Measurements from ENCODE around the gene PUM1.

PUM1 gene

DNA sequence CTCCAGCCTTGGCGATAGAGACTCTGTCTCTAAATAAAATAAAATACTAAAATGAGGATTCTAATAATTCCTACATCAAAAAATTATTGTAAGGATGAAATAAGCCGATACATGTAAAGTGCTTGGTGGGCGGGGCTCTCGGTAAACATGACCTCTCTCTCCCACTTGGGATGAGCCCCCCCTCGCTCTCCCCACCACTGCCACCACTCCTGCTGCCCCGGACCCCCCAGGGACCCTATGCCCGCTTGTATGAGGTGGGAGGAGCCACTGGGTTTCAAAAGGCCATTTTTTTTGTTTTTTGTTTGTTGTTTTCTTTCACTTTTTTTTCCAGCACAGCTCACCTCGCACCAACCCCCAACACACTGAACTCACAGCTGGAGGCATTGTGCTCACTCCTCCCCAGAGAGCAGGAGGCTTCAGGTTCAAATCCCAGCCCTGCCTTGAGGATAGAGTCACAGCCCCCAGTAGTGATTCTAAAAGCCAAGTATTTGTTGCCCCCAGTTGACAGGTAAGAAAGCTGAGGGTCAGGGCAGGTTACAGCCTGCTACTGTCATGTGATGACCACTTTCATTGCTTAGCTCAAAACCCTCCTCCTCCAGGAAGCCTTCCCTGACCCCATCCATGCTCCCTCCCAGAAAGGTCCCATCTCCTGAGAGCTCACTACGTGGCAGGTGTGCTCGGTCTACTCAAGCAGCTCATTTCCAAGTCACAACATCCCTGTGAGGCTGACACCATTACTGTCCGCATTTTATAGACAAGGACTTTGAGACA is 161.1 kb downstream of the PUM1 start:
- no peak for DNase-seq

DNA sequence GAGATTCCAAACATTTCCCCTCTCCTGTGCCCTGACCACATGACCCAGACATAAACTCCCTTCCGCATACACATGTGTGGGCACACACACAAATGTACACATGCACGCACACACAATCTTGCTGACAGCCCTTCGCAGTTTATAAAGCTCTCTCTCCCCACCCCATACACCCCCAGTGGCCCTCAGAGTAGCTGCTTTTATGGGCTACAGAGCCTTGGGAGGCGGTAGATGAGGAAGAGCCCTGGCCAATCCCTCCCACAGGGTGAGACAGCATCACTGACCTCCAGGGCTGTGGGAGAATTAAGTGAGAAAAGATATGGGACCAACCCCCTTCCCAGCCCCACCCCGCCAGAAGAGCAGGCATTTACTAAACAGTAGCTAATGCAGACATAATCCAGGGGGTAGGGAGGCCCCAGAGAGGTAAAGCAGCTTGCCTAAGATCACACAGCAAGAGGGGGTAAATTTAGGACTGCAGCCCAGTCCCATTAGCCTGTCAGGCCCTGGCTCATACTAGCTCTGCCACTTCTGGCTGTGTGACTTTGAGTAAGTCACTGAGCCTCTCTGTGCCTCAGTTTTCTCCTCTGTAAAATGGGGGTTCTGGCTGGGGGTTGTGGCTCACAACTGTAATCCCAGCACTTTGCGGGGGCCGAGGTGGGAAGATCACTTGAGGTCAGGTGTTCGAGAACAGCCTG is 162.0 kb downstream of the PUM1 start:
- DNase-seq = peak; percentile 37

GRCh38 chr1:30902593-30903290 is 162.8 kb downstream of the PUM1 start:
- DNase-seq = no peak

- no peak for DNase-seq
Measured at GRCh38 chr1:30901798-30902581, 163.5 kb downstream of the PUM1 start.

- DNase-seq = no peak
Measured at GRCh38 chr1:30900931-30901560, 164.5 kb downstream of the PUM1 start.

- DNase-seq = no peak
Measured at GRCh38 chr1:30900486-30900885, 165.0 kb downstream of the PUM1 start.

DNA sequence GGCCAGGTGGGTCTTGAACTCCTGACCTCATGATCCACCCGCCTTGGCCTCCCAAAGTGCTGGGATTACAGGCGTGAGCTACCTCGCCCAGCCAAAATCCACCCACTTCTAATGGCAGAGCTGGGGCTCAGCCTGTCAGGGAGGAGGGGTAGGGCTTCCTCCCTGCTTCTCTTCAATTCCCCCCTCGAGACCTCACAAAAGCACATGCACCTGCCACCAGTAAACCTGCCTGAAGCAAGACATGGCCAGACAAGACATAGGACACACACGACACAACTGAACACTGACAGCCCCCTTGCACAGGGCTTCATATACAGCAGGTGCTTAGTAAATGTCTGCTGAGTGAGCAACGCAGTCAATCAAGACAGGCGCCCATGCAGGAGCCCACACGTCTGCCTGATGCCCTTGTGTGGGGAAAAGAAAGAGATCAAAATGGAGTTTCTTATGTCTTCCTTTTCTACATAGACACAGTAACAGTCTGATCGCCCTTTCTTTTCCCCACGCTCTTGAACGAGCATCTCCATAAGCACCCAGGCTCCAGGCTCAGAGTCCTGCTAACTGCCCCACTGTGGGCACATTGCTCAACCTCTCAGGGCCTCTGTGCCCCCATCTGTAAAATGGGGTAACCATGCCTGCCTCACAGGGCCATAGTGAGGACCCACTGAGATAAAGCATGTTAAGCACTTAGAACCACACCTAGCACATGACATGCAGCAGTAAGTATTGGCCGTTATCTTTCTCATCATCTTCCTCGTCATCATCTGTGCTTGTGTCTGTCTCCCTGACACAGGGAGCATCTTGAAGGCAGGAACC is 165.7 kb downstream of the PUM1 start:
- DNase-seq = no peak

- DNase-seq = no peak
Measured at GRCh38 chr1:30898031-30898815, 167.3 kb downstream of the PUM1 start.

DNA sequence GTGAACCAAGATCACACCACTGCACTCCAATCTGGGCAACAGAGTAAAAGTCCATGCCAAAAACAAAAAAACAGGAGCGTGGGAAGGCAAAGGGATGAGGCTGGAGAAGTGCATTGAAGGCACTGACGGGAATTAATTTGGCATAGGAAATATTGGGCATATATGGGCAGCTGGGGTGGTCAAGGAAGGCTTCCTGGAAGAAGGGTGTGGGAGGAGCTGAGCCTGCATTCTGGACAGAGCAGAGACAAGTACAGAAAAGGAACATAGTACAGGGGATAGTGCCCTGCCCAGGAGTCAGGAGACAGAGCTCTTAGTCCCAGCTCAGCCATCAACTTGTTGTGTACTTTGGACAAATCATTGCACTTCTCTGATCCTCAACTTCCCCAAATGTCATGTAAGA is 168.6 kb downstream of the PUM1 start:
- DNase-seq = no peak

- peak; percentile 46 for DNase-seq
Measured at GRCh38 chr1:30895944-30896660, 169.4 kb downstream of the PUM1 start.

- peak; percentile 43 for DNase-seq
Measured at GRCh38 chr1:30895382-30895943, 170.1 kb downstream of the PUM1 start.

- no peak for DNase-seq
Measured at GRCh38 chr1:30894508-30894973, 171.0 kb downstream of the PUM1 start.

DNA sequence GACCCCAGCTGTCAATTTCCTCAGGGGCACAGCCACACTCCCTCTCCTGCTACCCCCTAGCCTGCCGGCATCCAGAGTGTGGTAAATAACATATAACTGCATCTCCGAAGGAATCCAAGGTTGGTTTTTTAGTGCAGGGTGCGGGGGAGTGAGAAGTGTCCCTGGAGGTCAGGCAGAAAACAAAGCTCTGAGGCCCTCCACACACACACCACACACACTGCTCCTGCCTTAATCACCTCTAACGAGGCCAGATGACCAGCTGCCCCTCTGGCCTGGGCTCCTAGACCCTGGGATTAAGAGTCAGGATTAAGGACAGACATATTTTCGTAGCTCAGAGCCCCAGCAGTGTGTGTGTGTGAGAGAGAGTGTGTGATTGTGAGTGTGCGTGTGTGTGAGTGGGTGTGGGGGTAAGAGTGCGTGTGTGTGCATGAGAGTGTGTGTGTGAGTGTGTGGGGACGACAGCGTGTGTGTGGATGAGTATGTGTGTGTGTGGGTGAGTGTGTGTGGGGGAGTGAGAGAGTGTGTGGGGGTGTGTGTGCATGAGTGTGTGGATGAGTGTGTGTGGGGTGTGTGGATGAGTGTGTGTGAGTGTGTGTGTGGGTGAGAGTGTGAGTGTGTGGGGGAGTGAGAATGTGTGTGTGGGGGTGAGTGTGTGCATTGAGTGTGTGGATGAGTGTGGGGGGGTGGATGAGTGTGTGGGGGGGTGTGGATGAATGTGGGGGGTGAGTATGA is 171.6 kb downstream of the PUM1 start:
- DNase-seq = no peak

DNA sequence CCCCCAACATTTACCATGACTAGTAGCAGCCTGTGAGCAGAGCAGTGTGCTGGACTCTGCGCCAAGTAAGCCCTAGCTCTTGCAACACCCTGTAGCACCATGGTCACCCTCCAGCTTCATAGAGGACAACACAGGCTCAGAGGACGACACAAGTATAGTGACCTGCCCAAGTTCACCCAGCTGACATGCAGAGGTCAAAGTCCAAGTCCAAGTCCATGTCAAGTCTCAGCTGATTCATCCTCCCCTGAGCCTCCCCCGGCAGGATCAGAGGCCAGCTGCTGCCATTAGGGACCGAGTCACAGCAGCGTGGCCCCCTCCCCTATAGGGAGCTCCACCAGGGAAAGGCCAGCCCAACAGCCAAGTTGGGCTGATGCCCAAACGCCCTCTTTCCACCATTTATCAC is 172.8 kb downstream of the PUM1 start:
- DNase-seq = no peak

DNA sequence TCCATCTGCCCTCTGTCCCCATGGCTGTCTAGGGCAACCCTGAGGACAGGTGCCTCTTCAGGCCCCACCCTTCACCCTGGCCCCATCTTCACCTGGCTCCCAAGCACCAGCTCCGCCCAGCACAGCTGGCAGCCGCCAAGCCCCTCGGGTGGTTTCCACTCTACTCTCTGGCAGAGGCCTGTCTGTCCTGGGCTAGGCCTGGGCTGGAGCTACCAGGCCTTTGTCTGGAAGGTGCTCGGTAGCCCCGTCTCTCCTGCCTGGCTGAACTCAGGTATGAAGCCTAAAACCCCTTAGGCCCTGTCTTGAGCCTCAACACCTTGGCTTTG is 174.3 kb downstream of the PUM1 start:
- DNase-seq = no peak

- DNase-seq = no peak
Measured at GRCh38 chr1:30890502-30891226, 174.9 kb downstream of the PUM1 start.

DNA sequence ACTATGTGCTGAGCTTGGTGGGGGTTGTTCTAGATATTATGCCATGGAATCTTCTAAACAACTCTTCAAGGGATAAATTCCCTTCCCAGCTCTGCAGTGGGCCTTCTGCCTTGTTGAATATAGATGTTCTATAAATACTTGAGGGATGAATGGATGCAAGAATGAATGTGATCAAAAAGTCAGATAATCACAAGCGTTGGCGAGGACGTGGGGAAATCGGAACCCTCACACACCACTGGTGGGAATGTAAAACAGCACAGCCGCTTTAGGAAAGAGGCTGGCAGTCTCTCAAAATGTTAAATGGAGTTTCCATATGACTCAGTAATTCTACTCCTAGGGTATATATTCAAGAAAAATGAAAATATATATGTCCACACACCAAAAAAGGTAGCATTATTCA is 176.0 kb downstream of the PUM1 start:
- no peak for DNase-seq

- no peak for DNase-seq
Measured at GRCh38 chr1:30888975-30889374, 176.5 kb downstream of the PUM1 start.
